HFFc6 (cell line): ENCODE measurements around the gene POU6F2. TPM values are rescaled to one million over a fixed set of nuclear protein-coding genes. Genes with fewer than 3 reads are reported as not detected.

Source experiments
- DNase-seq: peaks from one replicate; pipeline ENCODE4 v3.0.0-alpha.2; 2018
- H3K27ac Mint-ChIP-seq: 2 replicates; pipeline ENCODE4 v1.8.0; 2020; ENCODE audit warnings: mild to moderate bottlenecking, mixed read lengths
- H3K27me3 Mint-ChIP-seq: 2 replicates; pipeline ENCODE4 v1.8.0; 2021; ENCODE audit warnings: mild to moderate bottlenecking, moderate library complexity, mixed read lengths; ENCODE audit not compliant: insufficient read depth
- H3K36me3 Mint-ChIP-seq: 2 replicates; pipeline ENCODE4 v1.8.0; 2021; ENCODE audit warnings: low read depth, mixed read lengths
- H3K4me1 Mint-ChIP-seq: 2 replicates; pipeline ENCODE4 v1.8.0; 2020; ENCODE audit warnings: low read depth, mixed read lengths
- H3K4me3 Mint-ChIP-seq: 2 replicates; pipeline ENCODE4 v1.8.0; 2020; ENCODE audit warnings: mild to moderate bottlenecking, moderate library complexity, mixed read lengths
- H3K9me3 Mint-ChIP-seq: 2 replicates; pipeline ENCODE4 v1.8.0; 2020; ENCODE audit warnings: mild to moderate bottlenecking, mixed read lengths
- total RNA-seq, 6 experiments: library from RNA; stranded (reverse); fragmentation: NEBNext Ultra II Directional; extraction: Animal tissue kit (Norgen Biotek cat#: 25700); gene quantifications; 2 replicates in 1 of 6; 3 replicates in 5 of 6; pipeline ENCODE4 v1.2.3, GENCODE V29; 2021
- TF ChIP-seq, protein P1 (sequence below): fragments of 200-600 bp; sonication (generic); IDR thresholded peaks from 2 replicates; pipeline ENCODE4 v1.5.0; 2021; ENCODE audit warnings: antibody characterized with exemption, mild to moderate bottlenecking

Gene POU6F2
- total RNA-seq, 6 experiments from 2014 or later: not detected

DNA sequence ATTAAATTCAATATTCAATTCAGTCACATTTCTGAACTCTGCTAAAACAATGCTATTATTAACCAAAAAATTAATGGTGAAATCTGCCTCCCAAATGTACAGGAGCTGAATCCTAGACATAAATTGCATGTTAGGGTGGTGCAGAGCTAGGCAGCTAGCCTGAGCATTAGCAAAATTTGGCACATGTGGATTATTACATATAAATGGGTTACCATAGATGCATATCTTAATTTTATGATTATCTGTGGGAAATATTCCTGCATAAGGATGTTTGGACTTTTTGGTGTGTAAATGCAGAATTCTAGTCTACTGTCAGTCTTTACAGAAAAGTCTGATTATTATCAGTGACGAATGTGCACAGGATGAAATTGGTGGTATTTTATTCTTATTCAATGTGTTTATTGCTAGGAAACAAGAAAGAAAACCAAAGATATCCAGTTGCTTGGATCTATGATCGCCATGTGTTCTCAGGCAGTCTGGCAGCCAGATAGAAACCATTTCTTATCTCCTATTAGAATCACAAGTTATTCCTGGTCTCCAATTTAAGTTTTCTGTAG, 150.7 kb downstream of the POU6F2 start:
- no peak for DNase-seq
- Mint-ChIP-seq H3K27ac (no peak overlapping the region), H3K36me3 (no peaks in the 10 kb centered on the region), H3K4me3 (no peak overlapping the region), H3K27me3 (peaks cover 2% of the 10 kb centered on the region; the same call in 1 of the 2 replicates), H3K4me1 (no peaks in the 10 kb centered on the region), H3K9me3 (no peaks in the 10 kb centered on the region)
- TF ChIP-seq, protein P1, sequence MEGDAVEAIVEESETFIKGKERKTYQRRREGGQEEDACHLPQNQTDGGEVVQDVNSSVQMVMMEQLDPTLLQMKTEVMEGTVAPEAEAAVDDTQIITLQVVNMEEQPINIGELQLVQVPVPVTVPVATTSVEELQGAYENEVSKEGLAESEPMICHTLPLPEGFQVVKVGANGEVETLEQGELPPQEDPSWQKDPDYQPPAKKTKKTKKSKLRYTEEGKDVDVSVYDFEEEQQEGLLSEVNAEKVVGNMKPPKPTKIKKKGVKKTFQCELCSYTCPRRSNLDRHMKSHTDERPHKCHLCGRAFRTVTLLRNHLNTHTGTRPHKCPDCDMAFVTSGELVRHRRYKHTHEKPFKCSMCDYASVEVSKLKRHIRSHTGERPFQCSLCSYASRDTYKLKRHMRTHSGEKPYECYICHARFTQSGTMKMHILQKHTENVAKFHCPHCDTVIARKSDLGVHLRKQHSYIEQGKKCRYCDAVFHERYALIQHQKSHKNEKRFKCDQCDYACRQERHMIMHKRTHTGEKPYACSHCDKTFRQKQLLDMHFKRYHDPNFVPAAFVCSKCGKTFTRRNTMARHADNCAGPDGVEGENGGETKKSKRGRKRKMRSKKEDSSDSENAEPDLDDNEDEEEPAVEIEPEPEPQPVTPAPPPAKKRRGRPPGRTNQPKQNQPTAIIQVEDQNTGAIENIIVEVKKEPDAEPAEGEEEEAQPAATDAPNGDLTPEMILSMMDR: no peak

- Mint-ChIP-seq H3K27me3 (peaks cover 2% of the 10 kb centered on the region; the same call in 1 of the 2 replicates), H3K4me1 (no peaks in the 10 kb centered on the region), H3K4me3 (no peak overlapping the region), H3K9me3 (no peaks in the 10 kb centered on the region; the same call in 1 of the 2 replicates), H3K36me3 (no peaks in the 10 kb centered on the region), H3K27ac (no peak overlapping the region)
- no peak for DNase-seq
- TF ChIP-seq, protein P1: no peak
These were observed 152.6 kb downstream of the POU6F2 start for GRCh38 chr7:39130274-39130673.

- H3K4me1 Mint-ChIP-seq: no peaks in the 10 kb centered on the region
- peaks cover 2% of the 10 kb centered on the region; the same call in 1 of the 2 replicates for H3K27me3 Mint-ChIP-seq
- H3K9me3 Mint-ChIP-seq: no peaks in the 10 kb centered on the region; the same call in 1 of the 2 replicates
- TF ChIP-seq, protein P1: no peak
- no peaks in the 10 kb centered on the region for H3K36me3 Mint-ChIP-seq
- no peak for DNase-seq
- no peak overlapping the region for H3K4me3 Mint-ChIP-seq
- H3K27ac Mint-ChIP-seq: no peak overlapping the region
These were observed 153.3 kb downstream of the POU6F2 start for GRCh38 chr7:39130857-39131526.

DNA sequence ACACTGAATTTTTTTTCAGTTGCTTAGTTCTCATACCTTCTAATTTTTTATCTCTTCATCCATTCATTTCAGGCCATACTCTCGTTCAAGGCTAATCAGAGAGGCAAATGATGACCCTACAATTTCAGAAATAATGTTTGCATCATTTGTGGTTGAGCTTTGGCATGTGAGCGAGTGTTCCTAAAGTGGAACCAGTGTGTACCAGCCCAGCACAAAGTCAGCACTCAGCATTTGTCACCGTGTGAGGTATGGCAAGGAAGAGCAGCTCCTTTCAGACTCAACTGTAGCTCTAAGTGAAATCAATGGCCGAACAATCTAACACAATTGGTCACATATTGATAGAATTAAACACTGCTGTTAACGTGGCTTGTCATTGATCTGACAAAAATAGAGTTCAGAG, 154.6 kb downstream of the POU6F2 start:
- no peaks in the 10 kb centered on the region for H3K4me1 Mint-ChIP-seq
- DNase-seq: no peak
- TF ChIP-seq, protein P1: no peak
- peaks cover 2% of the 10 kb centered on the region for H3K27me3 Mint-ChIP-seq
- no peak overlapping the region for H3K4me3 Mint-ChIP-seq
- H3K27ac Mint-ChIP-seq: no peak overlapping the region
- H3K36me3 Mint-ChIP-seq: no peaks in the 10 kb centered on the region
- H3K9me3 Mint-ChIP-seq: no peaks in the 10 kb centered on the region; the same call in 1 of the 2 replicates

DNA sequence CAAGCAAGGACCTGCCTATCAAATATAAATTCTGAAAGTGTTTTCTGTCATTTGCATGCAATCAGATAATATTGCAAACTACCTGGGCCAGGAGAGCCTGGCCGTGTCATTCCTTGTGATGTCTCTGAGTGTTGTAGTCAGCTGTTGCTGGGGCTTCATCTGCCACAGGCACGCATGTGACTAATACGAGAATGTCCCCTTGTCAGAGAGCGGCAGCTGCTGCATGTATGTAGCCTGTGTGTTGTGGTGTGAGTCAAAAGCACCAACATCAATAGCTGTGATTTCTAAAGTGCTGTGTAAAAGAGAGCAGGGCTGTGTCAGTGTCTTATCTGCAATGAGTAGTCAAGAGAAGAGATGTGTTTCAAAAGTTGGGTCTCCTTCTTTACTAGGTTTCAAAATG, 155.4 kb downstream of the POU6F2 start:
- DNase-seq: no peak
- TF ChIP-seq, protein P1: no peak
- H3K9me3 Mint-ChIP-seq: no peaks in the 10 kb centered on the region; the same call in 1 of the 2 replicates
- peaks cover 2% of the 10 kb centered on the region for H3K27me3 Mint-ChIP-seq
- H3K36me3 Mint-ChIP-seq: no peaks in the 10 kb centered on the region
- H3K27ac Mint-ChIP-seq: no peak overlapping the region
- no peak overlapping the region for H3K4me3 Mint-ChIP-seq
- H3K4me1 Mint-ChIP-seq: no peaks in the 10 kb centered on the region
